Neural cell (in vitro differentiated cells): ENCODE data around the gene IFNL3. TPM values are rescaled to one million over a fixed set of nuclear protein-coding genes. Genes with fewer than 3 reads are reported as not detected.
"Not testable (repeated sequence)": the region's sequence is repeated elsewhere in the genome, so short reads cannot be mapped to it uniquely, and the experiment has no call there.

Experiments used
- H2AFZ ChIP-seq: fragments of 200-600, 300-800 bp; sonication (generic), shearing (Covaris generic); 2 replicates; pipeline ENCODE4 v1.6.0; 2014; ENCODE audit warnings: low read depth, mild to moderate bottlenecking, antibody characterized with exemption, low read length, moderate library complexity
- H3F3A ChIP-seq: fragments of 200-600 bp; shearing (Covaris generic); 2 replicates; pipeline ENCODE4 v1.6.1; 2016; ENCODE audit warnings: mild to moderate bottlenecking, moderate library complexity, mixed read lengths, antibody characterized with exemption, low read length; ENCODE audit not compliant: insufficient read depth, poor library complexity, severe bottlenecking
- H3K27ac ChIP-seq: fragments of 200-600, 300-800 bp; sonication (generic), shearing (Covaris generic); 2 replicates; pipeline ENCODE4 v1.5.1; 2014; ENCODE audit warnings: mild to moderate bottlenecking, low read length, moderate library complexity
- H3K27me3 ChIP-seq: fragments of 300-800, 200-600 bp; sonication (generic), shearing (Covaris generic); 2 replicates; pipeline ENCODE4 v1.6.0; 2014; ENCODE audit warnings: mild to moderate bottlenecking, low read depth, low read length, moderate library complexity; ENCODE audit not compliant: insufficient read depth
- H3K36me3 ChIP-seq: fragments of 300-800, 200-600 bp; sonication (generic), shearing (Covaris generic); 2 replicates; pipeline ENCODE4 v1.5.1; 2014; ENCODE audit warnings: mild to moderate bottlenecking, antibody characterized with exemption, low read length, moderate library complexity; ENCODE audit not compliant: insufficient read depth
- H3K4me2 ChIP-seq: fragments of 300-800, 200-600 bp; sonication (generic), shearing (Covaris generic); 2 replicates; pipeline ENCODE4 v1.6.0; 2014; ENCODE audit warnings: mild to moderate bottlenecking, low read length
- H3K4me3 ChIP-seq: fragments of 300-800, 200-600 bp; sonication (generic), shearing (Covaris generic); 2 replicates; pipeline ENCODE4 v1.5.1; 2014; ENCODE audit warnings: mild to moderate bottlenecking, low read length, moderate library complexity
- H3K79me2 ChIP-seq: fragments of 200-600 bp; shearing (Covaris generic); replicated peaks from 2 replicates; pipeline ENCODE4 v1.6.0; 2014; ENCODE audit warnings: mild to moderate bottlenecking, low read length, moderate library complexity; ENCODE audit not compliant: insufficient read depth
- H3K9ac ChIP-seq: fragments of 300-800, 200-600 bp; sonication (generic), shearing (Covaris generic); 2 replicates; pipeline ENCODE4 v1.6.1; 2016; ENCODE audit warnings: mild to moderate bottlenecking, low read length, mixed read lengths
- H3K9me2 ChIP-seq: fragments of 200-600 bp; shearing (Covaris generic); 2 replicates; pipeline ENCODE4 v1.6.1; 2016; ENCODE audit warnings: mild to moderate bottlenecking, low read length, mixed read lengths; ENCODE audit not compliant: insufficient read depth
- H3K9me3 ChIP-seq: fragments of 200-600, 300-800 bp; sonication (generic), shearing (Covaris generic); 2 replicates; pipeline ENCODE4 v1.6.1; 2016; ENCODE audit warnings: mild to moderate bottlenecking, mixed run types, low read length, moderate library complexity, mixed read lengths
- H4K20me1 ChIP-seq: fragments of 200-600 bp; shearing (Covaris generic); 2 replicates; pipeline ENCODE4 v1.6.1; 2016; ENCODE audit warnings: mild to moderate bottlenecking, mixed run types; ENCODE audit not compliant: insufficient read depth
- EP300 ChIP-seq: fragments of 450-650 bp; conservative IDR thresholded peaks from 2 replicates; pipeline ENCODE4 v1.6.1; 2014; ENCODE audit warnings: antibody characterized with exemption, mild to moderate bottlenecking, moderate library complexity; ENCODE audit not compliant: poor library complexity, severe bottlenecking
- EZH2 ChIP-seq: fragments of 200-600, 300-800 bp; shearing (Covaris generic), sonication (generic); IDR thresholded peaks from 2 replicates; pipeline ENCODE4 v1.6.1; 2014; ENCODE audit warnings: antibody characterized with exemption, low read length, borderline replicate concordance, mild to moderate bottlenecking; ENCODE audit not compliant: insufficient read depth, poor library complexity, severe bottlenecking
- MXI1 ChIP-seq: fragments of 450-650 bp; conservative IDR thresholded peaks from 2 replicates; pipeline ENCODE4 v1.6.1; 2014; ENCODE audit warnings: antibody characterized with exemption, mild to moderate bottlenecking; ENCODE audit not compliant: poor library complexity, severe bottlenecking
- POLR2AphosphoS5 ChIP-seq: IDR thresholded peaks from 2 replicates; pipeline ENCODE4 v1.6.1; 2012
- RAD21 ChIP-seq: fragments of 450-650 bp; conservative IDR thresholded peaks from 2 replicates; pipeline ENCODE4 v1.6.1; 2014; ENCODE audit warnings: antibody characterized with exemption, mild to moderate bottlenecking, moderate library complexity
- SMC3 ChIP-seq: fragments of 450-650 bp; conservative IDR thresholded peaks from 2 replicates; pipeline ENCODE4 v1.6.1; 2014; ENCODE audit warnings: antibody characterized with exemption, mild to moderate bottlenecking, moderate library complexity; ENCODE audit not compliant: poor library complexity
- TAF1 ChIP-seq: IDR thresholded peaks from 2 replicates; pipeline ENCODE4 v1.6.1; 2012; ENCODE audit warnings: low read depth
- polyA plus RNA-seq: library from polyadenylated mRNA; depleted of rRNA; stranded (reverse); fragments of >200 nt; gene quantifications from 2 replicates; pipeline ENCODE4 v1.2.3, GENCODE V29; 2014
- TF ChIP-seq, protein P1 (sequence below): IDR thresholded peaks from 2 replicates; pipeline ENCODE4 v1.6.1; 2012; ENCODE audit warnings: borderline replicate concordance
- TF ChIP-seq, protein P2 (sequence below): fragments of 450-650 bp; IDR thresholded peaks from 2 replicates; pipeline ENCODE4 v1.5.1; 2014; ENCODE audit warnings: antibody characterized with exemption, mild to moderate bottlenecking, moderate library complexity; ENCODE audit not compliant: poor library complexity, severe bottlenecking

The IFNL3 gene
- polyA plus RNA-seq, 1 donor from 2014 or later, result not detected

DNA sequence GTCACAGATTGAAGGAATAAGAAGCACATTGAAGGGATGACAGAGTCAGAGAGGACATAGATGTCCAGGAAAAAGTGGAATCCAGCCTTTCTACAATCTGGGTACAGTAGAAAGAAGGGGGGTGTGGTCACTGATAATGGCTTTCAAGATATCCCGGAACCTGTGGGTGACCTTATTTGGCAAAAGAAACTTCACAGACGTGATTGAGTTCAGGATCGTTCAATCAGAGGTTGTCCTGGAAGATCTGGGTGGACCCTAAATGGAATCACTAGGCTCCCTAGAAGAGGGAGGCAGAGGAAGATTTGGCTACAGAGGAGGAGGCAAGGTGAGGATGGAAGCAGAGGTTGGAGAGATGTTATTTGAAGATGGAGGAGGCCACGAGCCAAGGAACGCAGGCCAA lies 27.7 kb downstream of the IFNL3 start:
- TF ChIP-seq EZH2, result no peak
- TF ChIP-seq POLR2AphosphoS5, result no peak
- no peak for TF ChIP-seq TAF1
- TF ChIP-seq, protein P1, sequence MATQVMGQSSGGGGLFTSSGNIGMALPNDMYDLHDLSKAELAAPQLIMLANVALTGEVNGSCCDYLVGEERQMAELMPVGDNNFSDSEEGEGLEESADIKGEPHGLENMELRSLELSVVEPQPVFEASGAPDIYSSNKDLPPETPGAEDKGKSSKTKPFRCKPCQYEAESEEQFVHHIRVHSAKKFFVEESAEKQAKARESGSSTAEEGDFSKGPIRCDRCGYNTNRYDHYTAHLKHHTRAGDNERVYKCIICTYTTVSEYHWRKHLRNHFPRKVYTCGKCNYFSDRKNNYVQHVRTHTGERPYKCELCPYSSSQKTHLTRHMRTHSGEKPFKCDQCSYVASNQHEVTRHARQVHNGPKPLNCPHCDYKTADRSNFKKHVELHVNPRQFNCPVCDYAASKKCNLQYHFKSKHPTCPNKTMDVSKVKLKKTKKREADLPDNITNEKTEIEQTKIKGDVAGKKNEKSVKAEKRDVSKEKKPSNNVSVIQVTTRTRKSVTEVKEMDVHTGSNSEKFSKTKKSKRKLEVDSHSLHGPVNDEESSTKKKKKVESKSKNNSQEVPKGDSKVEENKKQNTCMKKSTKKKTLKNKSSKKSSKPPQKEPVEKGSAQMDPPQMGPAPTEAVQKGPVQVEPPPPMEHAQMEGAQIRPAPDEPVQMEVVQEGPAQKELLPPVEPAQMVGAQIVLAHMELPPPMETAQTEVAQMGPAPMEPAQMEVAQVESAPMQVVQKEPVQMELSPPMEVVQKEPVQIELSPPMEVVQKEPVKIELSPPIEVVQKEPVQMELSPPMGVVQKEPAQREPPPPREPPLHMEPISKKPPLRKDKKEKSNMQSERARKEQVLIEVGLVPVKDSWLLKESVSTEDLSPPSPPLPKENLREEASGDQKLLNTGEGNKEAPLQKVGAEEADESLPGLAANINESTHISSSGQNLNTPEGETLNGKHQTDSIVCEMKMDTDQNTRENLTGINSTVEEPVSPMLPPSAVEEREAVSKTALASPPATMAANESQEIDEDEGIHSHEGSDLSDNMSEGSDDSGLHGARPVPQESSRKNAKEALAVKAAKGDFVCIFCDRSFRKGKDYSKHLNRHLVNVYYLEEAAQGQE, result no peak
- TF ChIP-seq RAD21, result no peak
- no peak for TF ChIP-seq EP300
- no peak for TF ChIP-seq SMC3
- TF ChIP-seq MXI1, result no peak
- TF ChIP-seq, protein P2, sequence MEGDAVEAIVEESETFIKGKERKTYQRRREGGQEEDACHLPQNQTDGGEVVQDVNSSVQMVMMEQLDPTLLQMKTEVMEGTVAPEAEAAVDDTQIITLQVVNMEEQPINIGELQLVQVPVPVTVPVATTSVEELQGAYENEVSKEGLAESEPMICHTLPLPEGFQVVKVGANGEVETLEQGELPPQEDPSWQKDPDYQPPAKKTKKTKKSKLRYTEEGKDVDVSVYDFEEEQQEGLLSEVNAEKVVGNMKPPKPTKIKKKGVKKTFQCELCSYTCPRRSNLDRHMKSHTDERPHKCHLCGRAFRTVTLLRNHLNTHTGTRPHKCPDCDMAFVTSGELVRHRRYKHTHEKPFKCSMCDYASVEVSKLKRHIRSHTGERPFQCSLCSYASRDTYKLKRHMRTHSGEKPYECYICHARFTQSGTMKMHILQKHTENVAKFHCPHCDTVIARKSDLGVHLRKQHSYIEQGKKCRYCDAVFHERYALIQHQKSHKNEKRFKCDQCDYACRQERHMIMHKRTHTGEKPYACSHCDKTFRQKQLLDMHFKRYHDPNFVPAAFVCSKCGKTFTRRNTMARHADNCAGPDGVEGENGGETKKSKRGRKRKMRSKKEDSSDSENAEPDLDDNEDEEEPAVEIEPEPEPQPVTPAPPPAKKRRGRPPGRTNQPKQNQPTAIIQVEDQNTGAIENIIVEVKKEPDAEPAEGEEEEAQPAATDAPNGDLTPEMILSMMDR, result no peak
- H3K9me2 ChIP-seq, result no peaks in the 10 kb centered on the region
- no peaks in the 10 kb centered on the region for H4K20me1 ChIP-seq
- H3K4me3 ChIP-seq, result no peak overlapping the region
- H2AFZ ChIP-seq, result no peak overlapping the region
- H3K4me2 ChIP-seq, result no peak overlapping the region
- H3K36me3 ChIP-seq, result no peaks in the 10 kb centered on the region
- H3F3A ChIP-seq, result no peaks in the 10 kb centered on the region
- no peaks in the 10 kb centered on the region for H3K27me3 ChIP-seq
- H3K79me2 ChIP-seq, result no peaks in the 10 kb centered on the region
- H3K9ac ChIP-seq, result no peak overlapping the region
- no peaks in the 10 kb centered on the region for H3K9me3 ChIP-seq
- no peak overlapping the region for H3K27ac ChIP-seq

DNA sequence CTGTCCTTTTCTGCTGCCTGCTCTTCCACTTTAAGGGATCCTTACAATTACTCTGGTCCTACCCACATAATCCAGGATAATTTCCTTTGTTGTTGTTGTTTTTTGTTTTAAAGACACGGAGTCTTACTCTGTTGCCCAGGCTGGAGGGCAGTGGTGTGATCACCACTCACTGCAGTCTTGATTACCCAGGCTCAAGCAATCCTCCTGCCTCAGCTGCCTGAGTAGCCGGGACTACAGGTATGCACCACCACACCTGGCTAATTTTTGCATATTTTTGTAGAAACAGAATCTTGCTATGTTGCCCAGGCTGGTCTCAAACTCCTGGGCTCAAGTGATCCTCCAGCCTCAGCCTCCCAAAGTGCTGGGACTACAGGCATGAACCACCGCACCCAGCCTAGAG lies 29.5 kb downstream of the IFNL3 start:
- not testable (repeated sequence) for H3K27me3 ChIP-seq, H3K4me2 ChIP-seq, H3K9me3 ChIP-seq

GRCh38 chr19:39212375-39212742 lies 32.4 kb downstream of the IFNL3 start:
- no peak overlapping the region for H3K9ac ChIP-seq
- H3K9me2 ChIP-seq, result no peaks in the 10 kb centered on the region
- H3K9me3 ChIP-seq, result no peaks in the 10 kb centered on the region
- TF ChIP-seq MXI1, result no peak
- TF ChIP-seq, protein P2, result no peak
- TF ChIP-seq POLR2AphosphoS5, result no peak
- TF ChIP-seq SMC3, result no peak
- TF ChIP-seq EP300, result no peak
- TF ChIP-seq RAD21, result no peak
- TF ChIP-seq, protein P1, result no peak
- no peak for TF ChIP-seq TAF1
- no peak for TF ChIP-seq EZH2
- H3F3A ChIP-seq, result no peaks in the 10 kb centered on the region
- H4K20me1 ChIP-seq, result no peaks in the 10 kb centered on the region
- H3K36me3 ChIP-seq, result no peaks in the 10 kb centered on the region
- no peaks in the 10 kb centered on the region for H3K27me3 ChIP-seq
- no peak overlapping the region for H2AFZ ChIP-seq
- H3K4me2 ChIP-seq, result no peak overlapping the region
- no peak overlapping the region for H3K4me3 ChIP-seq
- H3K27ac ChIP-seq, result no peak overlapping the region
- no peaks in the 10 kb centered on the region for H3K79me2 ChIP-seq

More for the DNA sequence above, 29.5 kb downstream of the IFNL3 start:
- H3K4me3 ChIP-seq, H3K9me2 ChIP-seq, H2AFZ ChIP-seq, H3K9ac ChIP-seq, H3F3A ChIP-seq, H3K36me3 ChIP-seq, H3K27ac ChIP-seq, H3K79me2 ChIP-seq, H4K20me1 ChIP-seq: not testable (repeated sequence)
